Measurements from ENCODE around the gene COG5. TPM values are rescaled to one million over a fixed set of nuclear protein-coding genes. Genes with fewer than 3 reads are reported as not detected.

COG5 gene
- total and polyA plus RNA-seq, 2 experiments from 2014 or later, result 15.4 to 36.5 TPM

GRCh38 chr7:107439025-107439424 is 124.7 kb downstream of the COG5 start (continued):
- TF ChIP-seq CTCF (conservative IDR thresholded peaks at IDR 0.05; ENCODE audit: low read depth in 2 of 2) (no peak), ZNF462 (CRISPR knock-in tag; IDR thresholded peaks at IDR 0.05) (no peak), ZNF331 (CRISPR knock-in tag; IDR thresholded peaks at IDR 0.05; ENCODE audit: low read depth) (no peak)

GRCh38 chr7:107435749-107436148 is 128.0 kb downstream of the COG5 start:
- H3K4me3 ChIP-seq, result no peak overlapping the region
- Mint-ChIP-seq H3K27ac (no peak overlapping the region), H3K36me3 (ENCODE audit: low read depth) (peaks cover 22% of the 10 kb centered on the region; the same call in 2 of the 3 replicates), H3K4me3 (no peak overlapping the region), H3K4me1 (no peaks in the 10 kb centered on the region), H3K9me3 (peaks cover under 1% of the 10 kb centered on the region; the same call in 2 of the 3 replicates), H3K27me3 (ENCODE audit: insufficient read depth, low read depth, poor library complexity) (peaks cover 2% of the 10 kb centered on the region)
- no peak overlapping the region for H3K4me2 ChIP-seq
- H3K79me2 ChIP-seq (replicated peaks; ENCODE audit: insufficient read depth), result peaks cover 9% of the 10 kb centered on the region; the same call in 1 of the 2 replicates
- no peaks in the 10 kb centered on the region for H3K36me3 ChIP-seq (ENCODE audit: insufficient read depth)
- H4K20me1 ChIP-seq (replicated peaks; ENCODE audit: insufficient read depth), result no peaks in the 10 kb centered on the region
- no peaks in the 10 kb centered on the region for H3K27me3 ChIP-seq (ENCODE audit: insufficient read depth)
- ATAC-seq, result no peak
- H3K4me1 ChIP-seq (ENCODE audit: insufficient read depth), result no peaks in the 10 kb centered on the region
- no peaks in the 10 kb centered on the region for H3F3A ChIP-seq (replicated peaks; ENCODE audit: low read depth)
- H3K27ac ChIP-seq (ENCODE audit: low read depth), result no peak overlapping the region
- H2AFZ ChIP-seq, result no peak overlapping the region
- no peaks in the 10 kb centered on the region for H3K9me2 ChIP-seq (ENCODE audit: insufficient read depth)
- no peak for DNase-seq (ENCODE audit: low spot score)
- TF ChIP-seq ZNF462 (CRISPR knock-in tag; IDR thresholded peaks at IDR 0.05), result no peak
